ENCODE results near the gene LDLRAD4. TPM values are rescaled to one million over a fixed set of nuclear protein-coding genes. Genes with fewer than 3 reads are reported as not detected.
A peak's percentile ranks its signal among the peaks of the same experiment; 100 is the strongest.

The LDLRAD4 gene
- total RNA-seq, 2 donors from 2014 or later: 112 to 120 TPM

DNA sequence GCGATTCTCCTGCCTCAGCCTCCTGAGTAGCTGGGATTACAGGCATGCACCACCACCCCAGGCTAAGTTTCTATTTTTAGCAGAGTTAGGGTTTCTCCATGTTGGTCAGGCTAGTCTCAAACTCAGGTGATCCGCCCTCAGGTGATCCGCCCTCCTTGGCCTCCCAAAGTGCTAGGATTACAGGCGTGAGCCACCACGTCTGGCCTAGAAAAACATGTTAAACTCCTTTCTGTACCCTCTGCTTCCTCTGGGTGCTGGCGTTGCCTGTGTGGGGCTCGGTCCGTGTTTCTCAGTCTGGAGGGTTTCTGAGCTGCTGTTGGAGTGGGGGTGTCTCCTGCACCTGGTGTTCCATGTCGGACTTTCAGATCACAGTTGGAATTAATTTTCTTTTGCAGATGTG, 17.9 kb downstream of the LDLRAD4 start:
- H3K4me1 Mint-ChIP-seq: no peaks in the 10 kb centered on the region
- H3K4me3 Mint-ChIP-seq: no peak overlapping the region
- ATAC-seq (no peak), DNase-seq (no peak)
- H3K9me3 ChIP-seq (ENCODE audit: control insufficient read depth, low read length, poor library complexity, severe bottlenecking): no peaks in the 10 kb centered on the region
- no peak overlapping the region for H3K27ac Mint-ChIP-seq
- no peaks in the 10 kb centered on the region for H3K36me3 Mint-ChIP-seq (ENCODE audit: low read depth)
- no peaks in the 10 kb centered on the region for H3K27me3 Mint-ChIP-seq

DNA sequence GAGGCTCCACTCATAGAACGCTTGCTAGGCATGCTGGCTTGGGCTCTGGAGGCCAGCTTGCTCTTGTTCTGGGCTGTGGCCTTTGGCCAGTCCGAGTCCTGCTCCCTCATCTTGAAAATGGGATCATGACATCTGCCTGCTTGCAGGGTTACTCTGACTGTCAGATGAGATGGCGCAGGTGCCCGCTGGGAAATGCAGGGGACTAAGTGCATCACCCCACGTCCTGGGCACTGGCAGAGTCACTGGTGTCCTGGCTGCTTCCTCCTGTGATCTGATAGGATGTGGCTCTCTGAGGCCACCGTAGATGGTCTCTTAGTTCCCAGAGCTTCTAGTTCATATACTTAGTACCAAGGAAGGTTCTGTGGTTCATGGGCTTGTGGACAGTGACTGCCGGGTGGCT, 18.5 kb downstream of the LDLRAD4 start:
- DNase-seq (no peak), ATAC-seq (no peak)
- no peak overlapping the region for H3K4me3 Mint-ChIP-seq
- H3K4me1 Mint-ChIP-seq: peaks cover 2% of the 10 kb centered on the region
- no peaks in the 10 kb centered on the region for H3K9me3 ChIP-seq (ENCODE audit: control insufficient read depth, low read length, poor library complexity, severe bottlenecking)
- H3K27ac Mint-ChIP-seq: no peak overlapping the region
- no peaks in the 10 kb centered on the region for H3K36me3 Mint-ChIP-seq (ENCODE audit: low read depth)
- H3K27me3 Mint-ChIP-seq: no peaks in the 10 kb centered on the region

DNA sequence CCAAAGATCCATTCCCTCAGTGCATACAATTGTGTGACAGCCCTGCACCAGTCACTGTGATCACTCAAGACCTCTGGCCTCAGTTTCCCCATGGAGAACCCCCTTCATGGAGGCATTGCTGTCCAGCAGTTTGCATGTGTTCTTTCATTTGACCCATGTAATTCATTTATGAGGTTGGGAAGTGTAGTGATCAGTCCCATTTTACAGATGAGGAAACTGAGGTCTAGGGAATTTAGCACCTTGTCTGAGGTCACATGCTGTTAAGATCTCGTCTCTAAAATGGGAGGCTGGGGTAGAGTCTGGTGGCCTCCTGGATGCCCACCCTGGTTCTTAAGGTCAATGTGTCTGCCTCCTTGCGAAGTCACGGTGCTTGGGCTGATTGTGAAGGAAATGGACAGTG, 19.1 kb downstream of the LDLRAD4 start:
- Mint-ChIP-seq H3K4me1 (peaks cover 2% of the 10 kb centered on the region), H3K27ac (no peak overlapping the region), H3K36me3 (ENCODE audit: low read depth) (no peaks in the 10 kb centered on the region), H3K4me3 (no peak overlapping the region), H3K27me3 (no peaks in the 10 kb centered on the region)
- no peak for ATAC-seq
- H3K9me3 ChIP-seq (ENCODE audit: control insufficient read depth, low read length, poor library complexity, severe bottlenecking): no peaks in the 10 kb centered on the region
- no peak for DNase-seq

DNA sequence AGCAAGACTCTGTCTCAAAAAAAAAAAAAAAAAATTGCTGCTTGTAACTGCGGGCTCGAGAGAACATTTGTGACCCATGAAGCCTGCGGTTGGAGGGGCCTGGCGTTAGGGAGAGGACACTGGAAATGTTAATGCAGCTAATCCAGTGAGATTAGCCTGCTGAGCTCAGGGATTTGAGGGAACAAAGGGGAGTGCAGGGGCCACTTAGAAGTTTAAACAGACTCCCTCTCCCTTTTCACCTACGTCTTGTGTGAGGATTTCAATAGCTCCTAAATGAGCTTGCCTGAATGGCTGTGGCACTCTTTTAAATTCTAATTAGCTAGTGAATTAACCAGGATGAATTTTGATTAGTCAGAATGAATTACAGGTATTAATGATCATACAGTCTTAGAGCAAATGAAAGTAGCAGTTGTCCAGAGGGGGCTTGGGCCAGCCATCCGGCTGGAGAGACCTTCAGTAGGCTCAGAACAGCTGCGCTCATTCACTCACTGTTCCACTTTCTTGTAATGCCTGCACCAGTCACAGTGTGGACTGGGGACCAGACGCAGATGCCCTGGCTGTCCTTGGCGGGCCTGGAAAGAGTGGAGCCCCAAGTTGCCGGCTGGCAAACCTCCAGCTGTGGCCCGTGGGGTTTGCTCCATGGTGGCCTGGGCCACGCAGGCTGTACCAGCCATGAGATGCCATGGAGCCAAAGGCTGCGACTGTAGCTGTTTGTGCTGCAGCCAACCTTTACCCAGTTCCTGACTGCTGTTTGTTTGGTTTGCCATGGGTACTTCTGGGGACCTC, 20.8 kb downstream of the LDLRAD4 start:
- no peak for DNase-seq

DNA sequence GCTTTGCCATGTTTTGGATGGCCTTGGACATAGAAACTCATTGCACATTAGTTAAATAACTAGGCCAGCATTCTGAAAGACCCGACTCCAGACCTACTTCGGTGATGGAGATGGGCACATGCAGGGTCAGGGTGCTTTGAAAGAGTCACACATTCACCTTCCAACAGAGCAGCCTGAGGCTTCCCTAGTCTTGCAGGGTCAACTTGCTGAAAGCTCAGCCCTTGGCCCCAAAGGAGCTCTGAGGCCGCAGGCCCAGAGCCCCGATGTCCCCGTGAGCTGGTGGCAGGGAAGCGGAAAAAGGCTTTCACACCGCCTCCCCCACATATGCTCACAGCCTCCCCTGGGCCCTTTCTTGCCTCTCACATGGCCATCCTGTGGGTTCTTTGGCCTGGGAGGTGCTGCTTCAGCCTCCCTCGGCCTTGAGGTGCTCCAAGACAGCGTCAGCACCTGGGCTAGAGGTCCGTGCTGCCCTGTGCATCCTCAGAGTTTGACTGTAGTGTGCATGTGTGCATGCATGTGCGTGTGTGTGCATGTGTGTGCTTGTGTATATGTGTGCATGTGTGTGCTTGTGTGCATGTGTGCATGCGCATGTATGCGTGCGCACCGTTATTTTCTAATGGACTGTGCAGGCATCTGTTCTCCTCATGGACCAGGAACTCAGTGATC, 21.6 kb downstream of the LDLRAD4 start:
- peaks cover 2% of the 10 kb centered on the region for H3K4me1 Mint-ChIP-seq
- H3K9me3 ChIP-seq (ENCODE audit: control insufficient read depth, low read length, poor library complexity, severe bottlenecking): no peaks in the 10 kb centered on the region
- no peaks in the 10 kb centered on the region for H3K27me3 Mint-ChIP-seq
- DNase-seq (no peak), ATAC-seq (no peak)
- H3K4me3 Mint-ChIP-seq: no peak overlapping the region
- no peak overlapping the region for H3K27ac Mint-ChIP-seq
- no peaks in the 10 kb centered on the region for H3K36me3 Mint-ChIP-seq (ENCODE audit: low read depth)

More for the DNA sequence above, 20.8 kb downstream of the LDLRAD4 start:
- peak overlapping the region; percentile 41 for H3K4me3 Mint-ChIP-seq
- no peaks in the 10 kb centered on the region for H3K9me3 ChIP-seq (ENCODE audit: control insufficient read depth, low read length, poor library complexity, severe bottlenecking)
- H3K27me3 Mint-ChIP-seq: no peaks in the 10 kb centered on the region
- no peaks in the 10 kb centered on the region for H3K36me3 Mint-ChIP-seq (ENCODE audit: low read depth)
- peaks cover 2% of the 10 kb centered on the region for H3K4me1 Mint-ChIP-seq
- no peak for ATAC-seq
- no peak overlapping the region for H3K27ac Mint-ChIP-seq

DNA sequence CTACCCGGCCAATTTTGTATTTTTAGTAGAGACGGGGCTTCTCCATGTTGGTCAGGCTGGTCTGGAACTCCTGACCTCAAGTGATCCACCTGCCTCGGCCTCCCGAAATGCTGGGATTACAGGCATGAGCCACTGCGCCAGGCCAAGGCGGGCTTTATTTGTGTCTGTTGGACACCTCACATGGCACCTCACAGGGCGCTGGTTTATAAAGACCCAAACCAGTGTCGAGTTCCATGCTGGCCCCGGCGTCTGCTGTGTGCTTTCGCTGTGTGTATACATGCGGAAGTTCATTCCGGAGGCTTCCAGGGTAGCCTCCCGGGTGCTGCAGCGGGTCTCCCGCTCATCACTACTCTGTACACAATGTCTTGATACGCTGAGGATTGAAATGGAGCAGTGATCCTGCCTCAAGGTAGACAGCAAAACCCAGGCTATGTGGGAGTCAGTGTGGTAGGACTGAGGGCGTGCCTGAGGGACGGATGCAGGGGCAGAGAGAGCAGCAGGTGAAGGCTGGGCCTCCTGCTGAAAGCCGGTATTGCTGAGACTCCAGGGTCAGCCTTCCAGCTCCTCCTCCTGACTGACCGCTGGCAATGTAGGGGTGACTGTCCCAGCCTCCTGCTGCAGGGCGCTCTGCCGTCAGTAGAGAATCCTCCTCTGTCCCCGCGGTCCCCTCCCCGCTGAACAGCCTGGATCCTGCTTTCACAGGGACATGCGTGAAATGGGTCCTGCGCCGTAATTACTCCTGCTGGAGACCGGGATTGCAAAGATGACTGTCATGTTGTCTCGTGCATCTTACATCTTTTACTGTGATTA, 22.7 kb downstream of the LDLRAD4 start:
- Mint-ChIP-seq H3K4me3 (no peak overlapping the region), H3K27ac (no peak overlapping the region), H3K4me1 (peaks cover 2% of the 10 kb centered on the region), H3K27me3 (no peaks in the 10 kb centered on the region), H3K36me3 (ENCODE audit: low read depth) (no peaks in the 10 kb centered on the region)
- ATAC-seq (no peak), DNase-seq (no peak)
- H3K9me3 ChIP-seq (ENCODE audit: control insufficient read depth, low read length, poor library complexity, severe bottlenecking): no peaks in the 10 kb centered on the region

DNA sequence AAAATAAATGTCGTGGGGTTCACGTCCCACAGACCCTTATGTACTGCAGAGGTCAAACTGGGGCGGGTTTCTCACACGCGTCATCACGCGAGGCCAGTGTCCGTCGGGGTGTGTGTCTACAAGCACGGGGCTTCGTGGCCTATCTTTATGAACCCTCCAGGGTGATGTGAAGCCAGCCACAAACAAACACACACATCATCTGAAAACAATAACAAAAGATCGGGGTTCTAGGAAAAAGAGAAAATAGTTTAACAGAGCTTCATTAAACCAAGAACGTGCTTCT, 23.3 kb downstream of the LDLRAD4 start:
- H3K4me1 Mint-ChIP-seq: peaks cover 2% of the 10 kb centered on the region
- H3K27me3 Mint-ChIP-seq: no peaks in the 10 kb centered on the region
- no peaks in the 10 kb centered on the region for H3K36me3 Mint-ChIP-seq (ENCODE audit: low read depth)

DNA sequence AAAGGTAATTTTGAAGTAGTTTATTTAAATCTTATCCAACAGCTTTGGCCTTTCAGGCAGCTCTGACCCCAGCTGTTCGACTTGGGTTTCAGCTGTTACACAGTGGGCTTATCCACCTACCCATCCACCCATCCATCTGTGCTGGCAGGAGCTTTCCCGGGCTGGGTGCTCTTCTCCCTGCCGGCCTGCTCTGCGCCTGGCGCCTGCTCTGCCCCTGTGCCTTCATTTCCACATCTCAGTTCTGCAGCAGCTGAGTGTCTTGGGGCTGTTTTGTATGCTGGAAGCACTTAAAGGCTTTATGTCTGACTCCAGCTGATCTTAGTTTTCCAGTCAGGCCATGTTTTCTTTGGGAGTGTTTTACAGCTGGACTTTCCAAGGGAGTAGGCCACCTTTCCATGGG, 24.2 kb downstream of the LDLRAD4 start:
- no peaks in the 10 kb centered on the region for H3K9me3 ChIP-seq (ENCODE audit: control insufficient read depth, low read length, poor library complexity, severe bottlenecking)
- Mint-ChIP-seq H3K27me3 (no peaks in the 10 kb centered on the region), H3K4me1 (peaks cover 2% of the 10 kb centered on the region), H3K4me3 (no peak overlapping the region), H3K36me3 (ENCODE audit: low read depth) (no peaks in the 10 kb centered on the region), H3K27ac (no peak overlapping the region)
- DNase-seq (no peak), ATAC-seq (no peak)

More for the DNA sequence above, 23.3 kb downstream of the LDLRAD4 start:
- H3K9me3 ChIP-seq (ENCODE audit: control insufficient read depth, low read length, poor library complexity, severe bottlenecking): no peaks in the 10 kb centered on the region
- H3K4me3 Mint-ChIP-seq: no peak overlapping the region
- ATAC-seq (no peak), DNase-seq (no peak)
- no peak overlapping the region for H3K27ac Mint-ChIP-seq

DNA sequence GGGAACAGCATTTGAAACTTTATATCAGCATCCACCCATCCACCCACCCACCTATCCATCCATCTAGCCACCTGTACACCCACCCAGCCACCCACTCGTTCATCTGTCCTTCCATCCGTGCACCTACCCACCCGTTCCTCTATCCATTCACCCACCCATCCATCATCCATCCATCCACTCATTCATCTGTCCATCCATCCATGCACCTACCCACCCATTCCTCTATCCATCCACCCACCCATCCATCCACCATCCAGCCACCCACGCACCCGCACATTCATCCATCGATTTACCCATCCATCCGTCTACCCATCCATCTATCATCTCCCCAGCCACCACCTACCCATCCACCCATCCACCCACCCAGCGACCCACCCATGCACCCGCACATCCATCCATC, 24.8 kb downstream of the LDLRAD4 start:
- Mint-ChIP-seq H3K27me3 (no peaks in the 10 kb centered on the region), H3K36me3 (ENCODE audit: low read depth) (no peaks in the 10 kb centered on the region), H3K4me1 (peaks cover 2% of the 10 kb centered on the region), H3K4me3 (no peak overlapping the region), H3K27ac (no peak overlapping the region)
- H3K9me3 ChIP-seq (ENCODE audit: control insufficient read depth, low read length, poor library complexity, severe bottlenecking): no peaks in the 10 kb centered on the region
- ATAC-seq: no peak
- DNase-seq: no peak

DNA sequence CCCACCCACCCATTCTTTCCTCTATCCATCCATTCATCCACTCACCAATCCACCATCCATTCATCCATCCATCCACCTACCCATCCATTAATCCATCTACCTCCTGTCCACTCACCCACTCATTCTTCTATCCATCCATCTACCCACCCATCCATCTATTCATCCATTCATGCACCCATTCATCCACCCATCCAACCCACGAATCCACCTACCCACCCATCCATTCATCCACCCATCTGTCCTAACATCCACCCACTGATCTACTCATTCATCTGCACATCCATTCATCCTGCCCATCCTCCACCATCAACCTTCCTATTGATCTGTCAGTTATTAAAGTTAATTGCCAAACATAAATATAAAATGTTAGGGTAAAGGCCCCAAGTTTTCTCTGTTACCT, 25.6 kb downstream of the LDLRAD4 start:
- Mint-ChIP-seq H3K36me3 (ENCODE audit: low read depth) (no peaks in the 10 kb centered on the region), H3K27ac (no peak overlapping the region), H3K4me3 (no peak overlapping the region), H3K27me3 (no peaks in the 10 kb centered on the region), H3K4me1 (peaks cover 2% of the 10 kb centered on the region)
- DNase-seq (no peak), ATAC-seq (no peak)
- H3K9me3 ChIP-seq (ENCODE audit: control insufficient read depth, low read length, poor library complexity, severe bottlenecking): no peaks in the 10 kb centered on the region

DNA sequence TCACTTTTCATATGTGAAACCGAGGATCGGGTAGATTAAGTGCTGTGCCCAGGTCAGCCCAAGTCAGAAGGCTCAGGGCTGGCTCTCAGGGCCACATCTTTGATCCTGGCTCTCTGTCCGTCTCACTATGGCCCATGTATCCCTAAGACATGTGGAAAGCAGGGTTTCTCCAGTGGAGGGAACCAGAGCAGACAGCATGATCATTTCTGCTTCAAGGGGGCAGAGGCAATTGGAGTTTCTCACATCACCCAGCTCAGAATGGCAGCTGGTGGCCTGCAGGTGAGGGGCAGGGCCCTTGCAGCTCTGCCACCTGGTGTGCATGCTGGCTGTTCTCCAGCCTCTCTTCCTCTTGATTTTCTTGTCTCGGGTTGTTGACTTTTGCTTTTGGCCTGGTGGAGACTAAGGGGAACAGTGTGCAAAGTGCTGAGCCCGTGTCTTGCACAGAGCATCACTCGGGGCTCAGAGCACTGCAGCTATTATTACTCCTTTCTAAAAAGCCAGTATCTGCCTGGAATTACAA, 27.0 kb downstream of the LDLRAD4 start:
- Mint-ChIP-seq H3K36me3 (ENCODE audit: low read depth) (no peaks in the 10 kb centered on the region), H3K27me3 (no peaks in the 10 kb centered on the region), H3K4me1 (peaks cover 2% of the 10 kb centered on the region), H3K4me3 (no peak overlapping the region), H3K27ac (no peak overlapping the region)
- no peaks in the 10 kb centered on the region for H3K9me3 ChIP-seq (ENCODE audit: control insufficient read depth, low read length, poor library complexity, severe bottlenecking)
- ATAC-seq (no peak), DNase-seq (no peak)

DNA sequence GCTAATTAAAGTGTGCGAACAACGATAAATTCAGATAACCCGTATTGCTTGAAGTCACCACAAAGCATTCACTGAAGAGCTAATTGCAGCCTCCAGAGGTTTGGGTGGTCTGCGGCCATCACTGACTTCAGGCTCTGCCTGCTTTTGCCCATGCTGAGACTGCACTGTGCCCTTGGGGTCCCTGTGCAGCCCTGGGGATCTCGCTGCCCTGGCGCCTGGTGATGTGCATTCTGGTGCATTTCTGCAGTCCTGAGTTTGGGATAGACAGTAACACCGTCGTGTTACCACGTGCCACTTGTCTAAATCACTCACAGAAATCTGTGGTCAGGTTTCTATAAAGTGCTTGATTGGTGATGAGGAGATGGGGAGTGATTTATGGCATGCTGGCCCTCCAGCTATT, 27.6 kb downstream of the LDLRAD4 start:
- no peak for ATAC-seq
- Mint-ChIP-seq H3K4me1 (peaks cover 2% of the 10 kb centered on the region), H3K27me3 (no peaks in the 10 kb centered on the region), H3K36me3 (ENCODE audit: low read depth) (no peaks in the 10 kb centered on the region), H3K4me3 (no peak overlapping the region), H3K27ac (no peak overlapping the region)
- no peaks in the 10 kb centered on the region for H3K9me3 ChIP-seq (ENCODE audit: control insufficient read depth, low read length, poor library complexity, severe bottlenecking)
- DNase-seq: no peak

DNA sequence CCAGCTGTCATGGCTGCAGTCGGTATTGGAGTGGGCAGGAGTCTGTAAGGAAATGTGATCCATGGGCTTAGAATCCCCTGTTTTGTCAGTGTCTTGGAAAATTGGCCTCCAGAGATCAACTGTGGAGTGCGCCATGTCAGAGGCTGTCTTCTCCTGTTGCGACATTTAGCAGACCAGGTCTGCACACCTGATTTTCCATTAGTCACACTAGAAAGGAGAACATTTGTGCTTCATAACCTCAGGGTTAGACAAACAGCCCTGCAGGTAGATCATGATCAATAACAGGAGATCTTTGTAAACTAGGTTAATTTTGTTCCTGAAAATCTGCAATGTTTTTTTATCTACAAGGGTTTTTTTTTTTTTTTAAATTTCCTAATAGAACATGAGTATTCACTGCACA, 28.0 kb downstream of the LDLRAD4 start:
- ATAC-seq: no peak
- H3K9me3 ChIP-seq (ENCODE audit: control insufficient read depth, low read length, poor library complexity, severe bottlenecking): no peaks in the 10 kb centered on the region
- H3K4me3 Mint-ChIP-seq: no peak overlapping the region
- no peaks in the 10 kb centered on the region for H3K36me3 Mint-ChIP-seq (ENCODE audit: low read depth)
- no peak overlapping the region for H3K27ac Mint-ChIP-seq
- H3K4me1 Mint-ChIP-seq: peaks cover 2% of the 10 kb centered on the region
- DNase-seq: no peak
- H3K27me3 Mint-ChIP-seq: no peaks in the 10 kb centered on the region
